ENCODE results near the gene MAMSTR. TPM values are rescaled to one million over a fixed set of nuclear protein-coding genes. Genes with fewer than 3 reads are reported as not detected.
A peak's percentile ranks its signal among the peaks of the same experiment; 100 is the strongest.

MAMSTR gene
- total and polyA plus RNA-seq, 9 of the 15 experiments (the other 6 are each of a cell fraction or from before 2014, with no cell fraction given), result 0.08 to 1.00 (median 0.40) TPM; not detected in 1

GRCh38 chr19:48739404-48740163 is 20.1 kb upstream of the MAMSTR start:
- in situ Hi-C loops (cut with MboI), result loop anchor here (5.0 kb wide), 1 partner anchor 92 kb away; the partner anchor contains the start of gene CA11
- DNase-seq (ENCODE audit: extremely low read depth in 1 of 4, low spot score in 3 of 4) (peak in 3 of 4 experiments; percentile 48 to 54 (median 48)), FAIRE-seq (no peak), ATAC-seq (no peak)
- POLR2A ChIA-PET, result interaction anchor here (0.6 to 1.7 kb wide), 8 partner anchors 8 to 135 kb away, joined by 3 to 10 read pairs (median 6); partner anchors contain the start of genes IZUMO1, RPL18 and SPHK2
- Histone ChIP-seq H3K27ac (ENCODE audit: extremely low read depth, low read depth, low read length) (peak overlapping the region; percentile 80), H4K20me1 (replicated peaks; ENCODE audit: control insufficient read depth, insufficient read depth, low read length) (no peaks in the 10 kb centered on the region), H3K79me2 (ENCODE audit: control insufficient read depth, insufficient read depth, low read length) (peaks cover 8% of the 10 kb centered on the region; the same call in 2 of the 3 replicates), H3K9me3 (replicated peaks; ENCODE audit: control insufficient read depth, insufficient read depth, low read depth, low read length) (no peaks in the 10 kb centered on the region), H3K4me2 (ENCODE audit: insufficient read depth, low read length) (peak overlapping the region; percentile 89), H3K4me3 (peak overlapping the region; percentile 53), H3K9me1 (ENCODE audit: control insufficient read depth, insufficient read depth, low read length) (peaks cover 3% of the 10 kb centered on the region), H3K9ac (ENCODE audit: insufficient read depth in 1 of 2, low read depth in 2 of 2, low read length in 2 of 2) (peak overlapping the region; percentile 68 to 95), H3K4me1 (replicated peaks in 1 of 2; ENCODE audit: control insufficient read depth in 2 of 2, insufficient read depth in 2 of 2, low read length in 2 of 2) (peaks cover 43 to 56% of the 10 kb centered on the region in 2 experiments), H3K27me3 (ENCODE audit: control insufficient read depth in 2 of 2, insufficient read depth in 2 of 2, low read length in 2 of 2) (no peaks in the 10 kb centered on the region), H2AFZ (ENCODE audit: low read depth, low read length) (peak overlapping the region; percentile 89), H3K36me3 (ENCODE audit: control insufficient read depth, insufficient read depth, low read length) (no peaks in the 10 kb centered on the region)
- CTCF ChIA-PET (ENCODE audit: low intra/inter-chr PET ratio), result interaction anchor here (0.6 to 1.6 kb wide), 4 partner anchors 44 to 102 kb away, joined by 3 to 5 read pairs (median 4); partner anchors contain the start of genes DBP and FUT2
- BruUV-seq (replicated peaks), result TSS peak; percentile 79
- intact Hi-C loops (cut with micrococcal nuclease), result loop anchor here (2.0 to 5.0 kb wide), 2 partner anchors 41 to 92 kb away; partner anchors contain the start of gene CA11
- WGBS (ENCODE audit: insufficient coverage, low coverage, missing lambda C conversion rate), result 14% methylated on average over 43 of the region's 51 CpGs
- no peak for TF ChIP-seq HMGN3 (IDR thresholded peaks at IDR 0.05; ENCODE audit: borderline replicate concordance, extremely low read depth, insufficient read length, low read depth, low read length)
- no peak for TF ChIP-seq ZBTB26 (CRISPR knock-in tag; IDR thresholded peaks at IDR 0.05)
- TF ChIP-seq MNT (conservative IDR thresholded peaks at IDR 0.05), result peak; percentile 79 to 84
- TF ChIP-seq USF1 (CRISPR knock-in tag; IDR thresholded peaks at IDR 0.05), result no peak
- no peak for TF ChIP-seq NR2C2 (CRISPR knock-in tag; IDR thresholded peaks at IDR 0.05)
- peak; percentile 29; the same call in 1 of the 2 replicates for TF ChIP-seq NR2C2 (tag; IDR thresholded peaks at IDR 0.05)
- no peak for TF ChIP-seq ZNF77 (CRISPR knock-in tag; IDR thresholded peaks at IDR 0.05)
- TF ChIP-seq GTF2A2 (tag; IDR thresholded peaks at IDR 0.05), result 0 out of 2 replicates have a peak, but pooled peaks have one; percentile 58
- no peak for TF ChIP-seq CEBPZ (IDR thresholded peaks at IDR 0.05; ENCODE audit: borderline replicate concordance, low read depth, low read length)
- TF ChIP-seq EGR1 (conservative IDR thresholded peaks at IDR 0.05), result peak; percentile 89
- peak; percentile 65 for TF ChIP-seq BHLHE40 (IDR thresholded peaks at IDR 0.05; ENCODE audit: low read length)
- TF ChIP-seq ZNF232 (CRISPR knock-in tag; IDR thresholded peaks at IDR 0.05), result no peak
- no peak for TF ChIP-seq SRSF1 (IDR thresholded peaks at IDR 0.05; ENCODE audit: low read depth, low read length)

Data from K562 (cell line).